ENCODE results near the gene DDX47.
A peak's percentile ranks its signal among the peaks of the same experiment; 100 is the strongest.
"Not testable (repeated sequence)": the region's sequence is repeated elsewhere in the genome, so short reads cannot be mapped to it uniquely, and the experiment has no call there.

The DDX47 gene

DNA sequence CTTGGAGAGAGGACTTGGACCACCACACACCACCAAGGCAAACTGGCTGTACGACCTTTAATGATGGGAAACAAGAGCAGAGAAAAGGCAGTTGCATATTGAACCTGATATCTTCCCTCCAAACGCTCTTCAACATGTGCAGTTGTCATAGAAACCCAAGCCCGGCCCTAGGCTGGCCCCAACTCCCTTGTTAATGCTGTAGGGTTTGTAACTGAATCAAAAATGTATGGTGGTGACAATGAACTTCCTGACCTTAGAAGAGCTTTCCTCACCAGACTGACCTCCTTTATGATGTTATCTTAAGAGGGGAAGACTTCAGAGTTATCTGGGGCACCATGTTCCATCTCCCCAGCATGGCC, 15.4 kb upstream of the DDX47 start:
- H3K36me3 ChIP-seq (replicated peaks; ENCODE audit: low read depth, low read length), result no peaks in the 10 kb centered on the region
- H3K9ac ChIP-seq (ENCODE audit: low read length), result no peak overlapping the region

DNA sequence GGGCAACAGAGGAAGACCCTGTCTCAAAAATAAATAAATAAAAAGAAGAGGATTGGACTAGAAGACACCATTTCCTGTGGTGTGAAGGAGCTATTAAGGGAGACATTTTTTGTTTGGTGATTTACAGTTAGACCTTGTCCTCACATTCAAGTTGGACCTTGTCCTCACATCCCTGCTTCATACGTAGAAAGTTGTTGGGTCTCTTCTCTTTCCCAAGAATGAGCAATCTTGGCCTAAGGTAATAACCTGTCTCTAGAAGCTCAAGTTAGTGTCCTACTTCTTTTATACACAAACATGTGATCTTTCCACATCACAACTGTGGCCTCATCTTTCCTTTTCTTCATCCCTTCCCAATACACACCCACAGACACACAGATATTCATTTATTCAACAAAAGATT, 14.7 kb upstream of the DDX47 start:
- TF ChIP-seq, protein P1, sequence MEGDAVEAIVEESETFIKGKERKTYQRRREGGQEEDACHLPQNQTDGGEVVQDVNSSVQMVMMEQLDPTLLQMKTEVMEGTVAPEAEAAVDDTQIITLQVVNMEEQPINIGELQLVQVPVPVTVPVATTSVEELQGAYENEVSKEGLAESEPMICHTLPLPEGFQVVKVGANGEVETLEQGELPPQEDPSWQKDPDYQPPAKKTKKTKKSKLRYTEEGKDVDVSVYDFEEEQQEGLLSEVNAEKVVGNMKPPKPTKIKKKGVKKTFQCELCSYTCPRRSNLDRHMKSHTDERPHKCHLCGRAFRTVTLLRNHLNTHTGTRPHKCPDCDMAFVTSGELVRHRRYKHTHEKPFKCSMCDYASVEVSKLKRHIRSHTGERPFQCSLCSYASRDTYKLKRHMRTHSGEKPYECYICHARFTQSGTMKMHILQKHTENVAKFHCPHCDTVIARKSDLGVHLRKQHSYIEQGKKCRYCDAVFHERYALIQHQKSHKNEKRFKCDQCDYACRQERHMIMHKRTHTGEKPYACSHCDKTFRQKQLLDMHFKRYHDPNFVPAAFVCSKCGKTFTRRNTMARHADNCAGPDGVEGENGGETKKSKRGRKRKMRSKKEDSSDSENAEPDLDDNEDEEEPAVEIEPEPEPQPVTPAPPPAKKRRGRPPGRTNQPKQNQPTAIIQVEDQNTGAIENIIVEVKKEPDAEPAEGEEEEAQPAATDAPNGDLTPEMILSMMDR (IDR thresholded peaks at IDR 0.05; ENCODE audit: low read depth, low read length), result no peak
- TF ChIP-seq EZH2phosphoT487 (IDR thresholded peaks at IDR 0.05; ENCODE audit: low read depth), result no peak
- Histone ChIP-seq H3K27me3 (ENCODE audit: low read depth, low read length) (peaks cover 4% of the 10 kb centered on the region; the same call in 1 of the 2 replicates), H4K20me1 (ENCODE audit: insufficient read depth, low read length) (no peaks in the 10 kb centered on the region), H3K79me2 (ENCODE audit: low read length) (no peaks in the 10 kb centered on the region), H3K9ac (ENCODE audit: low read length) (no peak overlapping the region), H3K4me3 (ENCODE audit: low read length) (no peak overlapping the region), H2AFZ (ENCODE audit: low read depth, low read length) (no peak overlapping the region), H3K36me3 (replicated peaks; ENCODE audit: low read depth, low read length) (no peaks in the 10 kb centered on the region), H3K9me3 (ENCODE audit: insufficient read depth, low read length) (no peaks in the 10 kb centered on the region), H3K4me2 (ENCODE audit: low read length) (no peak overlapping the region), H3K4me1 (ENCODE audit: low read length) (peaks cover 20% of the 10 kb centered on the region), H3K27ac (ENCODE audit: low read length) (no peak overlapping the region)

More for the DNA sequence above, 15.4 kb upstream of the DDX47 start:
- no peak overlapping the region for H2AFZ ChIP-seq (ENCODE audit: low read depth, low read length)
- H3K79me2 ChIP-seq (ENCODE audit: low read length), result no peaks in the 10 kb centered on the region
- H4K20me1 ChIP-seq (ENCODE audit: insufficient read depth, low read length), result no peaks in the 10 kb centered on the region
- no peak overlapping the region for H3K27ac ChIP-seq (ENCODE audit: low read length)
- H3K4me2 ChIP-seq (ENCODE audit: low read length), result no peak overlapping the region
- peaks cover 13% of the 10 kb centered on the region for H3K4me1 ChIP-seq (ENCODE audit: low read length)
- H3K27me3 ChIP-seq (ENCODE audit: low read depth, low read length), result peaks cover 4% of the 10 kb centered on the region; the same call in 1 of the 2 replicates
- no peak overlapping the region for H3K4me3 ChIP-seq (ENCODE audit: low read length)
- TF ChIP-seq EZH2phosphoT487 (IDR thresholded peaks at IDR 0.05; ENCODE audit: low read depth), result no peak
- TF ChIP-seq, protein P1 (IDR thresholded peaks at IDR 0.05; ENCODE audit: low read depth, low read length), result no peak
- H3K9me3 ChIP-seq (ENCODE audit: insufficient read depth, low read length), result no peaks in the 10 kb centered on the region

DNA sequence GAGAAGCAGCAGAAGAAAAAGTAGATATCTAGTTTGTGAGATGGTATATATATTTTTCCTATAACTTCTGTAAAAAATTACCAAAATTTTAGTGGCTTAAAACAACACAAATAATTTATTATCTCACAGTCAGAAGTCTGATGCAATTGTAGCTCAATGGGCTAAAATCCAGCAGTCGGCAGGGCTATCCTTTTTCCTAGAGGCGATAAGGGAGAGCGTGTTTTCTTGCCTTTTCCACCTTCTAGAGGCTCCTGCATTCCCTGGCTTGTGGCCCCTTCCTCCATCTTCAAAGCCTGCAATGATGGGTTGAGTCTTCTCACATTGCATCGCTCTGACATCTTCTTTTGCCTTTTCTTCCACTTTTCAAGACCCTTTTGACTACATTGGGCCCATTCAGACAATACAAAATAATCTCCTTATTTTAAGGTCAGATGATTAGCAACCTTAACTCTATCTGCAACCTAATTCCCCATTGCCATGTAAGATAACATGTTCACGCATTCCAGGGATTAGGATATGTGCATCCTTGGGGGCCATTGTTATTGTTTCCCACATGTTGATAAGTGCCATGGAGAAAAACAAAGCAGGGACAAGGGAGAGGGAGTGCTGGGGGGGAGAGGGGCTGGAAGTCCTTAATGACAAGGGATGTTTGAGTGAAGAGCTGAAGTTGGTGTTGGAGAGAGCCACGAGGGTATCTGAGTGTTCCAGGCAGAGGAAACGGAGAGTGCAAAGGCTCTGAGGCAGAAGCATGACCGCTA, 13.8 kb upstream of the DDX47 start:
- no peak for TF ChIP-seq EZH2phosphoT487 (IDR thresholded peaks at IDR 0.05; ENCODE audit: low read depth)
- TF ChIP-seq, protein P1 (IDR thresholded peaks at IDR 0.05; ENCODE audit: low read depth, low read length), result no peak
- H4K20me1 ChIP-seq (ENCODE audit: insufficient read depth, low read length), result no peaks in the 10 kb centered on the region
- no peaks in the 10 kb centered on the region for H3K79me2 ChIP-seq (ENCODE audit: low read length)
- H2AFZ ChIP-seq (ENCODE audit: low read depth, low read length), result no peak overlapping the region
- H3K4me3 ChIP-seq (ENCODE audit: low read length), result no peak overlapping the region
- no peak overlapping the region for H3K27ac ChIP-seq (ENCODE audit: low read length)
- H3K4me1 ChIP-seq (ENCODE audit: low read length), result peaks cover 29% of the 10 kb centered on the region
- H3K9me3 ChIP-seq (ENCODE audit: insufficient read depth, low read length), result no peaks in the 10 kb centered on the region
- no peak overlapping the region for H3K4me2 ChIP-seq (ENCODE audit: low read length)
- H3K9ac ChIP-seq (ENCODE audit: low read length), result no peak overlapping the region
- H3K27me3 ChIP-seq (ENCODE audit: low read depth, low read length), result peaks cover 8% of the 10 kb centered on the region
- no peaks in the 10 kb centered on the region for H3K36me3 ChIP-seq (replicated peaks; ENCODE audit: low read depth, low read length)

DNA sequence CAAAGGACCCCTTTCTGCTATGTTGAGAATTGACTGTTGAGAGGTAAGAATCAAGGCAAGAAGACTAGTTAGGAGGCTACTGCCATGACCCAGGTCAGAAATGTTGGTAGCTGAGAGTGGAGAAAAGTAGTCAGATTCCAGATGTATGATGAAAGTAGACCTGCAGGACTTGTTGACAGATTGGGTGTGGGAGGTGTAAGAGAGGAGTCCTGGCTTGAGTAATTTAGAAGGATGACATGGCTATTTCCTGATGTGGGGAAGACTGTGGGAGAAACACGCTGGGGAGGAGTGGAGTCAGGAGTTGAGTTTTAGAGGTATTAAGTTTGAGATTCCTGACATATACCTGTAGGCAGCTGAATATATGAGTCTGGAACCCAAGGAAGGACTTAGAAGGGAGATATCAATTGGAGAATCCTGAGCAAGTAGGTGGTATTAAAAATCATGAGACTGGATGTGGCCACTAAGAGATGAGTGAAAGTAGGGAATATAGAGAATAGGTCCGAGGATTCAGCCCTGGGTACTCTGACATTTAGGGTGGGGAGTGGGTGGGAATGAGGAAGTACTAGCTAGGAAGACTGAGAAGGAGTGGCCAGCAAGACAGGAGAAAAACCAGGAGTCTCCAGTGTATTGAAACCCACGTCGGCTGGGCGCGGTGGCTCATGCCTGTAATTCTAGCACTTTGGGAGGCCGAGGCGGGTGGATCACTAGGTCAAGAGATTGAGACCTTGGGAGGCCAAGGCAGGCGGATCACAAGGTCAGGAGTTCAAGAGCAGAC, 12.6 kb upstream of the DDX47 start:
- TF ChIP-seq EZH2phosphoT487 (IDR thresholded peaks at IDR 0.05; ENCODE audit: low read depth), result no peak
- TF ChIP-seq, protein P1 (IDR thresholded peaks at IDR 0.05; ENCODE audit: low read depth, low read length), result no peak
- no peaks in the 10 kb centered on the region for H3K79me2 ChIP-seq (ENCODE audit: low read length)
- H2AFZ ChIP-seq (ENCODE audit: low read depth, low read length), result no peak overlapping the region
- H3K9ac ChIP-seq (ENCODE audit: low read length), result no peak overlapping the region
- no peak overlapping the region for H3K4me2 ChIP-seq (ENCODE audit: low read length)
- no peak overlapping the region for H3K27ac ChIP-seq (ENCODE audit: low read length)
- no peaks in the 10 kb centered on the region for H3K9me3 ChIP-seq (ENCODE audit: insufficient read depth, low read length)
- H4K20me1 ChIP-seq (ENCODE audit: insufficient read depth, low read length), result no peaks in the 10 kb centered on the region
- H3K4me3 ChIP-seq (ENCODE audit: low read length), result no peak overlapping the region
- H3K36me3 ChIP-seq (replicated peaks; ENCODE audit: low read depth, low read length), result no peaks in the 10 kb centered on the region
- H3K4me1 ChIP-seq (ENCODE audit: low read length), result peaks cover 29% of the 10 kb centered on the region
- peaks cover 17% of the 10 kb centered on the region for H3K27me3 ChIP-seq (ENCODE audit: low read depth, low read length)

DNA sequence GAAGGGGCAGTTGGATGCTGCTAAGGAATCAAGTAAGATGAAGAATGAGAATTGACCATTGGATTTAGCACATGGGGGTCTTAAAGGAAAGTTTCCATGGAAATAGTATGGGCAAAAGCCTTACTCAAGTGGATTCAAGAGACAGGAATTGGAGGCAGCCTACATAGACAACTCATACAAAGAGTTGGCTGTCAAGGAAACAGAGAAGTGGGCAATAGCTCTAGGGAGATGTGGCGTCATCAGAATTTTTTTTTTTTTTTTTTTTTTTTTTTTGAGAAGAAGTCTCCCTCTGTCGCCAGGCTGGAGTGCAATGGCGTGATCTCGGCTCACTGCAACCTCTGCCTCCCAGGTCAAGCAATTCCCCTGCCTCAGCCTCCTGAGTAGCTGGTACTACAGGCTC, 11.5 kb upstream of the DDX47 start:
- not testable (repeated sequence) for H3K9ac ChIP-seq (ENCODE audit: low read length); H3K36me3 ChIP-seq (replicated peaks; ENCODE audit: low read depth, low read length); H3K79me2 ChIP-seq (ENCODE audit: low read length); H4K20me1 ChIP-seq (ENCODE audit: insufficient read depth, low read length); H2AFZ ChIP-seq (ENCODE audit: low read depth, low read length); H3K9me3 ChIP-seq (ENCODE audit: insufficient read depth, low read length); H3K27ac ChIP-seq (ENCODE audit: low read length)
- peaks cover 26% of the 10 kb centered on the region for H3K27me3 ChIP-seq (ENCODE audit: low read depth, low read length)
- 0 out of 2 replicates have a peak overlapping the region, but pooled peaks have one; percentile 25 for H3K4me3 ChIP-seq (ENCODE audit: low read length)
- H3K4me1 ChIP-seq (ENCODE audit: low read length), result peaks cover 29% of the 10 kb centered on the region
- H3K4me2 ChIP-seq (ENCODE audit: low read length), result peak overlapping the region; percentile 70

All from OCI-LY3 (cell line).